ENCODE data around the gene CHI3L1.

The CHI3L1 gene

GRCh38 chr1:203206129-203206687 is 19.7 kb upstream of the CHI3L1 start:
- no peak for DNase-seq (ENCODE audit: low read depth)

GRCh38 chr1:203204756-203205155 is 18.3 kb upstream of the CHI3L1 start:
- DNase-seq (ENCODE audit: low read depth), result no peak

GRCh38 chr1:203202431-203203245 is 16.1 kb upstream of the CHI3L1 start:
- DNase-seq (ENCODE audit: low read depth), result no peak

GRCh38 chr1:203201516-203202205 is 15.2 kb upstream of the CHI3L1 start:
- DNase-seq (ENCODE audit: low read depth), result no peak

- DNase-seq (ENCODE audit: low read depth), result no peak
These were observed 14.4 kb upstream of the CHI3L1 start for GRCh38 chr1:203200916-203201315.

GRCh38 chr1:203199816-203200571 is 13.5 kb upstream of the CHI3L1 start:
- DNase-seq (ENCODE audit: low read depth), result no peak

GRCh38 chr1:203199481-203199815 is 12.9 kb upstream of the CHI3L1 start:
- no peak for DNase-seq (ENCODE audit: low read depth)

- DNase-seq (ENCODE audit: low read depth), result no peak
These were observed 12.5 kb upstream of the CHI3L1 start for GRCh38 chr1:203199002-203199401.

- no peak for DNase-seq (ENCODE audit: low read depth)
These were observed 11.1 kb upstream of the CHI3L1 start for GRCh38 chr1:203197625-203198024.

- no peak for DNase-seq (ENCODE audit: low read depth)
These were observed 9.9 kb upstream of the CHI3L1 start for GRCh38 chr1:203196371-203196770.

GRCh38 chr1:203190949-203191348 is 4.4 kb upstream of the CHI3L1 start:
- no peak for DNase-seq (ENCODE audit: low read depth)

- no peak for DNase-seq (ENCODE audit: low read depth)
These were observed 3.4 kb upstream of the CHI3L1 start for GRCh38 chr1:203189951-203190352.

- DNase-seq (ENCODE audit: low read depth), result no peak
These were observed 2.3 kb upstream of the CHI3L1 start for GRCh38 chr1:203188686-203189232.

GRCh38 chr1:203187689-203188264 is 1.3 kb upstream of the CHI3L1 start:
- no peak for DNase-seq (ENCODE audit: low read depth)

GRCh38 chr1:203187304-203187685 is 791 bp upstream of the CHI3L1 start:
- no peak for DNase-seq (ENCODE audit: low read depth)

GRCh38 chr1:203186091-203186445 is 436 bp downstream of the CHI3L1 start:
- no peak for DNase-seq (ENCODE audit: low read depth)

GRCh38 chr1:203185585-203185984 is 919 bp downstream of the CHI3L1 start:
- DNase-seq (ENCODE audit: low read depth), result no peak

- DNase-seq (ENCODE audit: low read depth), result no peak
These were observed 1.4 kb downstream of the CHI3L1 start for GRCh38 chr1:203185061-203185461.

GRCh38 chr1:203184467-203184866 is 2.0 kb downstream of the CHI3L1 start:
- no peak for DNase-seq (ENCODE audit: low read depth)

GRCh38 chr1:203183828-203184227 is 2.7 kb downstream of the CHI3L1 start:
- no peak for DNase-seq (ENCODE audit: low read depth)

GRCh38 chr1:203182387-203182953 is 4.0 kb downstream of the CHI3L1 start:
- no peak for DNase-seq (ENCODE audit: low read depth)
